GM18909 (cell line): ENCODE measurements around the gene LCT.
"Not testable (repeated sequence)": the region's sequence is repeated elsewhere in the genome, so short reads cannot be mapped to it uniquely, and the experiment has no call there.

Experiments used
- ATAC-seq: cut with Tn5 transposase; IDR thresholded peaks from one replicate; pipeline ENCODE4 v1.9.1; 2021; ENCODE audit warnings: mild to moderate bottlenecking; ENCODE audit not compliant: unreplicated experiment, poor library complexity

LCT gene

GRCh38 chr2:135799738-135800137 lies 37.2 kb downstream of the LCT start:
- no peak for ATAC-seq

- ATAC-seq = no peak
Observed at GRCh38 chr2:135798762-135799161, 38.2 kb downstream of the LCT start.

DNA sequence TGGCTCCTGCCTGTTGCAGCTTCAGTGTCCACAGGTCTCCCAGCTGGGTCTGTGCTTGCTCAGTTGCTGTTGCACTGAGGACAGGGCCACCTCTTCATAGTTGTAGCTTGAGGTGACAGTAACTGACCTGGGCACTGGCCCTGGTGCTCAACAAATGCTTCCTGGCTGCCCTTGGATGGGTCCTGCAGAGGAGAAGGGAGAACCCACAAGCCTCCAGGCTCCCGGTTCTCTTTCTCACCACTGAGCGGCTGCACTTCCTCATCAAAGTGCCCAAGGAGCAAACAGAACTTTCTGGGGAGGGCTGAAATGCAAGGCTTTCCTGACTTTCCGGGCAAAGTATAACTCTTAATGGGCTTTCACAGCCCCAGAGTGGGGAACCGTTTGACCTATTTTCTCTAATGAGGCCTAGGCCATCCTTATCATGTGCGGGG lies 38.7 kb downstream of the LCT start:
- ATAC-seq = no peak

- ATAC-seq = peak; percentile 71
Observed at GRCh38 chr2:135797497-135798274, 39.3 kb downstream of the LCT start.

DNA sequence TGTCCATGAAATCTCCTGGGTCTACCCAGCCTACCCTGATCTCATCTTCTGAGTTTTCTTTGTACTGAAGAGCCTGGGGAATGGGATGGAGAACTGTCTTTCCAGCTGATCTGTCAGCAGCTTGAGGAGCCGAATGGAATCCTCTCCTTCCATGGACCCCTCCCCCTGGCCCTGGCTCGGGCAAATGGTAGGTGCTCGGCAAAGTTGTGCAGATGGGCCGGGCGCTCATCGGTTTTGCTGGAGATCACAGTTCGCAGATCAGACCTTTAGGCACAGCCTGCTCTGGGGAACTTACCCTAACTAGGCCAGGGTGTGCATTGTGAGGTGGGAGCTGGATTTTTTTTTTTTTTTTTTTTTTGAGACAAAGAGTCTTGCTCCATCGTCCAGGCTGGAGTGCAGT lies 40.4 kb downstream of the LCT start:
- no peak for ATAC-seq

- ATAC-seq = not testable (repeated sequence)
Observed at GRCh38 chr2:135795641-135796040, 41.3 kb downstream of the LCT start.

GRCh38 chr2:135792401-135793150 lies 44.4 kb downstream of the LCT start:
- peak; percentile 40 for ATAC-seq

GRCh38 chr2:135791418-135792190 lies 45.4 kb downstream of the LCT start:
- ATAC-seq = no peak

GRCh38 chr2:135790423-135790822 lies 46.6 kb downstream of the LCT start:
- ATAC-seq = no peak

- ATAC-seq = no peak
Observed at GRCh38 chr2:135786823-135787222, 50.2 kb downstream of the LCT start.

- ATAC-seq = no peak
Observed at GRCh38 chr2:135785032-135785431, 52.0 kb downstream of the LCT start.

DNA sequence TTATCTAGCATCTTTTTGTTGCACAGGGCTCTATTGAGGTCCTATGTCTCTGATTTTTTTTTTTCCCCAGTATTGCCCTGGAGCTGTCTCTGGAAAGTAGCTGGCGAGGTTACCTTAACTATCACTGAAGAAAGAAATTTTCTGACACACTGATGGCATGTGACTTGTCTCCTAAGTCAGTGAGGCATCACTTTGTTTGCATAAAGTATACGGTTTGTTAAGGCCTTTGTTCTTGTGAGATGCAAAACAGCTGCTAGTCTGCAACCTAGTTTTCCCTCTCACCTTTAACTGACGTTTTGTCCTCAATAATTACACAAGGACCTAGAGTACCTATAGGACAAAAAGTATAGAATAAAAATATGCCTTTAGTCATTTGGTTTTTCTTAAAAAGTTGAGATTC lies 53.5 kb downstream of the LCT start:
- ATAC-seq = no peak

GRCh38 chr2:135782231-135782630 lies 54.8 kb downstream of the LCT start:
- no peak for ATAC-seq

DNA sequence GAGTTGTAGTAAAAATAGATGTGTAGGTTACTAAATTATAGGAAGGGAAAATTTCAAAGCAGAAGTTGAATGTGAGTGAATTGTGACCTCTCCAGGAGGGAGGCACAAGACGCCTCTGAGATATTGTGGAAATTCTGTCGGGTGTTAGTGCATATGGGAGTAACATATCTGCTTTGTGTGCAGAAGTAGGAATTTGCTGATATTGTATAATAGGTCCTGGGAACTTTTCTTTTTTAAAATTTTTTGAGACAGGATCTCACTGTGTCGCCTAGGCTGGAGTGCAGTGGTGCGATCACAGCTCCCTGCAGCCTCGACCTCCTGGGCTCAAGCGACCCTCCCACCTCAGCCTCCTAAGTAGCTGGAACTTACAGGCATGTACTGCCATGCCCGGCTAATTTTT lies 60.6 kb downstream of the LCT start:
- no peak for ATAC-seq

- ATAC-seq = no peak
Observed at GRCh38 chr2:135775420-135775819, 61.6 kb downstream of the LCT start.

DNA sequence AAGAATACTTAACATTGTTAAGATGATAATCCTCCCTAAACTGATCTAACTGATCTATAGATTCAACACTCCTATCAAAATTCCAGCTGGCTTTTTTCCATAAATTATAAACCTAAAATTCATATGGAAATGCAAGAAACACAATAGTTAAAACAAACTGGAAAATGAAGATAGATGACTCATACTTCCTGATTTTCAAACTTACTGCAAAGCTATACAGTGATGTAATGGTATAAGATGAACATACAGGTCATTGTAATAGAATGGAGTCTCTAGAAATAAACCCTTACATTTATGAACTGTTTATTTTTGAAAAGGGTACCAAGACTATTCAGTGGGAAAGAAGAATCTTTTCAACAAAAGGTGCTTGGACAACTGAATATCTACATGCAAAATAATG lies 63.1 kb downstream of the LCT start:
- no peak for ATAC-seq

- ATAC-seq = no peak
Observed at GRCh38 chr2:135773319-135773718, 63.7 kb downstream of the LCT start.

- ATAC-seq = no peak
Observed at GRCh38 chr2:135768863-135769262, 68.1 kb downstream of the LCT start.

GRCh38 chr2:135762530-135762929 lies 74.5 kb downstream of the LCT start:
- no peak for ATAC-seq

DNA sequence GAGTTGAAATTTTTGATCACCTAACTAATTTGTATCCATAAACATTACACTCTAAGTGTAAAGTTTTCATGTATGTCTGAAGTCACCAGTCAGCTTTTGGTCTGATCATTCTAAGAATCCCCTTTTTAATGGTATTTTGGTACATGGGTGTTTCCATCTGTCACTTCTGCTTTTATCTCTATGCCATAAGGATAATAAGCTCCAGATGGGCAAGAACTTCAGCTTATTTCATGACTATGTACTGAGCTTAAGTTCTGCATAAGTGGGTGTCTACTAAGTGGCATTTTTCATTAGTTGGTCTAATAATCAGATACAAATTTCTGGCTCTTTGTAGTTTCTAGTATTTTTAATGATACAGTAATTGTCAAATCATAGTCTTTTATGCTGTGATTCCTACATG lies 75.0 kb downstream of the LCT start:
- no peak for ATAC-seq

- no peak for ATAC-seq
Observed at GRCh38 chr2:135756692-135757091, 80.3 kb downstream of the LCT start.
